Measurements from ENCODE around the gene ARIH1.

ARIH1 gene

DNA sequence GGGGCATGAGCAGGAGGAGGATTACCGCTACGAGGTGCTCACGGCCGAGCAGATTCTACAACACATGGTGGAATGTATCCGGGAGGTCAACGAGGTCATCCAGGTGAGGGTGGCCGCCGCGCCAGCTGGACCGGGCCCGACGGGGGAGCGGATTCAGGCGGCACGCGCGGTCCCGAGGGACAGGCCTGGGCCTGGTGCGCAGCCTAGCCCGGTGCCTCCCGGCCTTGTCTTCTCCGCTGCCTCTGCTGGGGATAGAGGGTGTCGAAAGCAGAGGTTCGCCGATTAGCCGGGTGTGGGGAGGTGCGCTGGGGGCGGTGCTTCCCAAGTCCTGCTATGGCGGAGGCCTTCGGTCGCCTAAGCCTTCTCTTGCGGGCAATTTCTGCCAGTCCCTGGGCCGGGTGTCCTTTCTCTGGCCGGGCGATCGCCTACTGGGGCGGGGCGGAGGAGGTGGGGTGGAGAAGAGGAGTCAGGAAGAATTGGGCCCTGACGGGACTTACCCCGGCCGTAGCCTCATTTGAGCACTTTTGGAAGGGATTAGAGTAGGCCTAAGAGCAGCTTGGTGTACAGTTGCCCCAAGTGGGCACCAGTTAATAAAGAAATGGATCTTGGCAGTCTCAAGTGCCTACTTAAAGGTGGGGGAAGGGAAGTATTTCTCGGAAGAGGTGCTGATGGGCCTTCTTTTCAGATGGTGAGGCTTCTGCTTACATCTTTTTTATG, 940 bp downstream of the ARIH1 start:
- TF ChIP-seq POLR2AphosphoS5 (IDR thresholded peaks at IDR 0.05; ENCODE audit: low read depth, low read length) (0 out of 2 replicates have a peak, but pooled peaks have one; percentile 35), SIN3A (IDR thresholded peaks at IDR 0.05; ENCODE audit: borderline replicate concordance, insufficient read depth, low read length) (peak; percentile 39; the same call in 1 of the 2 replicates), TAF1 (IDR thresholded peaks at IDR 0.05; ENCODE audit: borderline replicate concordance, insufficient read depth, low read length) (0 out of 2 replicates have a peak, but pooled peaks have one; percentile 27), FOXP2 (optimal IDR thresholded peaks at IDR 0.05; ENCODE audit: borderline replicate concordance, extremely low read depth, extremely low read length, insufficient read depth) (no peak)
- TF ChIP-seq, protein P1, sequence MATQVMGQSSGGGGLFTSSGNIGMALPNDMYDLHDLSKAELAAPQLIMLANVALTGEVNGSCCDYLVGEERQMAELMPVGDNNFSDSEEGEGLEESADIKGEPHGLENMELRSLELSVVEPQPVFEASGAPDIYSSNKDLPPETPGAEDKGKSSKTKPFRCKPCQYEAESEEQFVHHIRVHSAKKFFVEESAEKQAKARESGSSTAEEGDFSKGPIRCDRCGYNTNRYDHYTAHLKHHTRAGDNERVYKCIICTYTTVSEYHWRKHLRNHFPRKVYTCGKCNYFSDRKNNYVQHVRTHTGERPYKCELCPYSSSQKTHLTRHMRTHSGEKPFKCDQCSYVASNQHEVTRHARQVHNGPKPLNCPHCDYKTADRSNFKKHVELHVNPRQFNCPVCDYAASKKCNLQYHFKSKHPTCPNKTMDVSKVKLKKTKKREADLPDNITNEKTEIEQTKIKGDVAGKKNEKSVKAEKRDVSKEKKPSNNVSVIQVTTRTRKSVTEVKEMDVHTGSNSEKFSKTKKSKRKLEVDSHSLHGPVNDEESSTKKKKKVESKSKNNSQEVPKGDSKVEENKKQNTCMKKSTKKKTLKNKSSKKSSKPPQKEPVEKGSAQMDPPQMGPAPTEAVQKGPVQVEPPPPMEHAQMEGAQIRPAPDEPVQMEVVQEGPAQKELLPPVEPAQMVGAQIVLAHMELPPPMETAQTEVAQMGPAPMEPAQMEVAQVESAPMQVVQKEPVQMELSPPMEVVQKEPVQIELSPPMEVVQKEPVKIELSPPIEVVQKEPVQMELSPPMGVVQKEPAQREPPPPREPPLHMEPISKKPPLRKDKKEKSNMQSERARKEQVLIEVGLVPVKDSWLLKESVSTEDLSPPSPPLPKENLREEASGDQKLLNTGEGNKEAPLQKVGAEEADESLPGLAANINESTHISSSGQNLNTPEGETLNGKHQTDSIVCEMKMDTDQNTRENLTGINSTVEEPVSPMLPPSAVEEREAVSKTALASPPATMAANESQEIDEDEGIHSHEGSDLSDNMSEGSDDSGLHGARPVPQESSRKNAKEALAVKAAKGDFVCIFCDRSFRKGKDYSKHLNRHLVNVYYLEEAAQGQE (IDR thresholded peaks at IDR 0.05; ENCODE audit: insufficient read depth in 1 of 2, low read depth in 2 of 2, low read length in 2 of 2), result no peak

GRCh38 chr15:72475674-72476073, 1.5 kb downstream of the ARIH1 start:
- no peak for TF ChIP-seq FOXP2 (optimal IDR thresholded peaks at IDR 0.05; ENCODE audit: borderline replicate concordance, extremely low read depth, extremely low read length, insufficient read depth)
- TF ChIP-seq SIN3A (IDR thresholded peaks at IDR 0.05; ENCODE audit: borderline replicate concordance, insufficient read depth, low read length), result no peak

DNA sequence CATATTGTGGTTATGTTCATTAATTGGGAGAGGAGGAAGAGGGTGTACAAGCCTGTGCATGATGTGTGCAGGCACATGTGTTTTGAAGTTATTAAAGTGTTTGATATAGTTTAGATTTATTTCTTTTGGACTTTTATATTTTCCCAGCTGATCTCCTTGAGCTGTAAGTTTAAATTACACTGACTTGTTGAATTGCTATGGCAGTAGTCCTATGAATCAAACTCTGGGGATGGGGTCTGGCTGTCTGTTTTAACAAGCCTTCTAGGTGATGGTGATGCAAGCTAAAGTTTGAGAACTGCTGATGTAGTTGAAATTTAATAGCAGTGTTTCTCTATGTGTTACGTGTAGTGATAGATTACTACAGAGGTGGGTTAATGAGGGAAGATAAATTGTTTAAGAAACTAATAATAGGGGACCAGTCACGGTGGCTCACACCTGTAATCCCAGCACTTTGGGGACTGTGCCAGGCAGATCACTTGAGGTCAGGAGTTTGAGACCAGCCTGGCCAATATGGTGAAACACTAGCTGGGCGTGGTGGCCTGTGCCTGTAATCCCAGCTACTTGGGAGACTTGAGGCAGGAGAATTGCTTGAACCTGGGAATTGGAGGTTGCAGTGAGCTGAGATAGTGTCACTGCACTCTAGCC, 7.0 kb downstream of the ARIH1 start:
- TF ChIP-seq, protein P1 (IDR thresholded peaks at IDR 0.05; ENCODE audit: insufficient read depth in 1 of 2, low read depth in 2 of 2, low read length in 2 of 2), result no peak
- no peak for TF ChIP-seq TAF1 (IDR thresholded peaks at IDR 0.05; ENCODE audit: borderline replicate concordance, insufficient read depth, low read length)

GRCh38 chr15:72482275-72482674, 8.1 kb downstream of the ARIH1 start:
- no peak for TF ChIP-seq TAF1 (IDR thresholded peaks at IDR 0.05; ENCODE audit: borderline replicate concordance, insufficient read depth, low read length)
- no peak for TF ChIP-seq FOXP2 (optimal IDR thresholded peaks at IDR 0.05; ENCODE audit: borderline replicate concordance, extremely low read depth, extremely low read length, insufficient read depth)
- TF ChIP-seq, protein P1 (IDR thresholded peaks at IDR 0.05; ENCODE audit: insufficient read depth in 1 of 2, low read depth in 2 of 2, low read length in 2 of 2), result no peak
- no peak for TF ChIP-seq SIN3A (IDR thresholded peaks at IDR 0.05; ENCODE audit: borderline replicate concordance, insufficient read depth, low read length)
- TF ChIP-seq POLR2AphosphoS5 (IDR thresholded peaks at IDR 0.05; ENCODE audit: low read depth, low read length), result no peak

- TF ChIP-seq, protein P1 (IDR thresholded peaks at IDR 0.05; ENCODE audit: insufficient read depth in 1 of 2, low read depth in 2 of 2, low read length in 2 of 2), result no peak
- no peak for TF ChIP-seq FOXP2 (optimal IDR thresholded peaks at IDR 0.05; ENCODE audit: borderline replicate concordance, extremely low read depth, extremely low read length, insufficient read depth)
- TF ChIP-seq SIN3A (IDR thresholded peaks at IDR 0.05; ENCODE audit: borderline replicate concordance, insufficient read depth, low read length), result no peak
- TF ChIP-seq POLR2AphosphoS5 (IDR thresholded peaks at IDR 0.05; ENCODE audit: low read depth, low read length), result no peak
- TF ChIP-seq TAF1 (IDR thresholded peaks at IDR 0.05; ENCODE audit: borderline replicate concordance, insufficient read depth, low read length), result no peak
Observed at GRCh38 chr15:72483279-72483678, 9.1 kb downstream of the ARIH1 start.
